ENCODE results near the gene NEUROD2. TPM values are rescaled to one million over a fixed set of nuclear protein-coding genes. Genes with fewer than 3 reads are reported as not detected.

The NEUROD2 gene
- polyA plus RNA-seq, 1 donor from 2014 or later = not detected

DNA sequence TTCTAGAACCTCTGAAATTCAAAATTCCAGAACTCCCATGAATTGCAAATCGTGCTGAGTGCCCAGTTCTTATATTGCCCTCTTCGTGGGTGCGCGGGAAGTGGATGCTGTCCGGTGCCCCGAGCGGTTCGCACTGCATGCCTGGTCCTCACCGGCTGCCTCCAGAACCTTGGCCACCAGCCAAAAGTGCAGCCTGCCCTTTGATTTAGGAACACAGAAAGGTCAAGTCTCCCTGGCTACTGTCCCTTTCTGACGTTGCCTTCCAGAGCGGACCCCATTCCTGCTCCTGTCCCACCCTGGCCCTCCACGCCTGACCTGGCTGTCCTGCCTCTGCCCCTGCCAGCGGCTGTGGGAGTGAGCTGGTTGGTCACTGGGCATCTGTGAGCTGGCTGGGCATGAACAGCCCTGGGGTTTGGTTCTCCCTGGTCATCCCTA is 9.7 kb downstream of the NEUROD2 start:
- Histone ChIP-seq H3K9me3 (ENCODE audit: low read length) (no peaks in the 10 kb centered on the region), H3K4me3 (ENCODE audit: low read length) (no peak overlapping the region), H3K4me2 (ENCODE audit: low read length) (no peak overlapping the region), H3K9me2 (ENCODE audit: insufficient read depth, low read length) (no peaks in the 10 kb centered on the region), H3K27ac (ENCODE audit: low read length) (no peak overlapping the region), H3F3A (ENCODE audit: insufficient read depth, low read length, poor library complexity, severe bottlenecking) (no peaks in the 10 kb centered on the region), H4K20me1 (ENCODE audit: insufficient read depth) (no peaks in the 10 kb centered on the region), H3K79me2 (replicated peaks; ENCODE audit: insufficient read depth, low read length) (no peaks in the 10 kb centered on the region), H3K9ac (ENCODE audit: low read length) (no peak overlapping the region), H2AFZ (ENCODE audit: low read depth, low read length) (no peak overlapping the region), H3K36me3 (ENCODE audit: insufficient read depth, low read length) (no peaks in the 10 kb centered on the region), H3K27me3 (ENCODE audit: insufficient read depth, low read depth, low read length) (peaks cover 100% of the 10 kb centered on the region)
- TF ChIP-seq POLR2AphosphoS5 (IDR thresholded peaks at IDR 0.05) (no peak), TAF1 (IDR thresholded peaks at IDR 0.05; ENCODE audit: low read depth) (no peak), REST (IDR thresholded peaks at IDR 0.05; ENCODE audit: borderline replicate concordance) (no peak), RAD21 (conservative IDR thresholded peaks at IDR 0.05) (no peak), MXI1 (conservative IDR thresholded peaks at IDR 0.05; ENCODE audit: poor library complexity, severe bottlenecking) (no peak)
- TF ChIP-seq, protein P1, sequence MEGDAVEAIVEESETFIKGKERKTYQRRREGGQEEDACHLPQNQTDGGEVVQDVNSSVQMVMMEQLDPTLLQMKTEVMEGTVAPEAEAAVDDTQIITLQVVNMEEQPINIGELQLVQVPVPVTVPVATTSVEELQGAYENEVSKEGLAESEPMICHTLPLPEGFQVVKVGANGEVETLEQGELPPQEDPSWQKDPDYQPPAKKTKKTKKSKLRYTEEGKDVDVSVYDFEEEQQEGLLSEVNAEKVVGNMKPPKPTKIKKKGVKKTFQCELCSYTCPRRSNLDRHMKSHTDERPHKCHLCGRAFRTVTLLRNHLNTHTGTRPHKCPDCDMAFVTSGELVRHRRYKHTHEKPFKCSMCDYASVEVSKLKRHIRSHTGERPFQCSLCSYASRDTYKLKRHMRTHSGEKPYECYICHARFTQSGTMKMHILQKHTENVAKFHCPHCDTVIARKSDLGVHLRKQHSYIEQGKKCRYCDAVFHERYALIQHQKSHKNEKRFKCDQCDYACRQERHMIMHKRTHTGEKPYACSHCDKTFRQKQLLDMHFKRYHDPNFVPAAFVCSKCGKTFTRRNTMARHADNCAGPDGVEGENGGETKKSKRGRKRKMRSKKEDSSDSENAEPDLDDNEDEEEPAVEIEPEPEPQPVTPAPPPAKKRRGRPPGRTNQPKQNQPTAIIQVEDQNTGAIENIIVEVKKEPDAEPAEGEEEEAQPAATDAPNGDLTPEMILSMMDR (IDR thresholded peaks at IDR 0.05; ENCODE audit: poor library complexity, severe bottlenecking) = no peak

- Histone ChIP-seq H2AFZ (ENCODE audit: low read depth, low read length) (no peak overlapping the region), H3K9ac (ENCODE audit: low read length) (no peak overlapping the region), H4K20me1 (ENCODE audit: insufficient read depth) (no peaks in the 10 kb centered on the region), H3K27ac (ENCODE audit: low read length) (no peak overlapping the region), H3K9me3 (ENCODE audit: low read length) (no peaks in the 10 kb centered on the region), H3K4me2 (ENCODE audit: low read length) (no peak overlapping the region), H3K9me2 (ENCODE audit: insufficient read depth, low read length) (no peaks in the 10 kb centered on the region), H3K79me2 (replicated peaks; ENCODE audit: insufficient read depth, low read length) (no peaks in the 10 kb centered on the region), H3F3A (ENCODE audit: insufficient read depth, low read length, poor library complexity, severe bottlenecking) (no peaks in the 10 kb centered on the region), H3K36me3 (ENCODE audit: insufficient read depth, low read length) (no peaks in the 10 kb centered on the region), H3K4me3 (ENCODE audit: low read length) (no peak overlapping the region), H3K27me3 (ENCODE audit: insufficient read depth, low read depth, low read length) (peaks cover 100% of the 10 kb centered on the region)
- TF ChIP-seq, protein P1 (IDR thresholded peaks at IDR 0.05; ENCODE audit: poor library complexity, severe bottlenecking) = no peak
- TF ChIP-seq EZH2 (IDR thresholded peaks at IDR 0.05; ENCODE audit: borderline replicate concordance, insufficient read depth, low read length, poor library complexity, severe bottlenecking) = peak; percentile 46
- TF ChIP-seq EP300 (conservative IDR thresholded peaks at IDR 0.05; ENCODE audit: poor library complexity, severe bottlenecking) = no peak
- TF ChIP-seq MXI1 (conservative IDR thresholded peaks at IDR 0.05; ENCODE audit: poor library complexity, severe bottlenecking) = no peak
Measured at GRCh38 chr17:39597372-39598046, 10.2 kb downstream of the NEUROD2 start.

Measured in neural cell (in vitro differentiated cells).